Measurements from ENCODE around the gene RSU1. TPM values are rescaled to one million over a fixed set of nuclear protein-coding genes. Genes with fewer than 3 reads are reported as not detected.
"Not testable (repeated sequence)": the region's sequence is repeated elsewhere in the genome, so short reads cannot be mapped to it uniquely, and the experiment has no call there.

Gene RSU1
- total RNA-seq, 1 donor from 2014 or later, result 33.0 TPM

- FAIRE-seq (no peak), DNase-seq (ENCODE audit: low spot score in 2 of 2) (no peak)
Observed at GRCh38 chr10:16788125-16788524, 29.1 kb downstream of the RSU1 start.

GRCh38 chr10:16787361-16787791, 29.8 kb downstream of the RSU1 start:
- FAIRE-seq, result no peak

GRCh38 chr10:16780338-16780880, 36.8 kb downstream of the RSU1 start:
- FAIRE-seq, result no peak
- DNase-seq (ENCODE audit: low spot score in 2 of 2), result no peak

More at GRCh38 chr10:16787361-16787791, 29.8 kb downstream of the RSU1 start:
- no peak for DNase-seq (ENCODE audit: low spot score in 2 of 2)

GRCh38 chr10:16779384-16779915, 37.8 kb downstream of the RSU1 start:
- no peak for FAIRE-seq
- DNase-seq (ENCODE audit: low spot score in 2 of 2), result no peak

GRCh38 chr10:16777473-16778370, 39.5 kb downstream of the RSU1 start:
- no peak for FAIRE-seq
- peak; percentile 31 to 59 for DNase-seq (ENCODE audit: low spot score in 2 of 2)

GRCh38 chr10:16776896-16777295, 40.3 kb downstream of the RSU1 start:
- FAIRE-seq (no peak), DNase-seq (ENCODE audit: low spot score in 2 of 2) (no peak)

GRCh38 chr10:16773334-16773733, 43.9 kb downstream of the RSU1 start:
- no peak for DNase-seq (ENCODE audit: low spot score in 2 of 2)
- FAIRE-seq, result no peak

GRCh38 chr10:16770670-16771069, 46.6 kb downstream of the RSU1 start:
- FAIRE-seq (no peak), DNase-seq (ENCODE audit: low spot score in 2 of 2) (no peak)

GRCh38 chr10:16770141-16770540, 47.1 kb downstream of the RSU1 start:
- DNase-seq (ENCODE audit: low spot score in 2 of 2) (no peak), FAIRE-seq (no peak)

GRCh38 chr10:16769331-16769730, 47.9 kb downstream of the RSU1 start:
- DNase-seq (ENCODE audit: low spot score in 2 of 2) (no peak), FAIRE-seq (no peak)

- DNase-seq (ENCODE audit: low spot score in 2 of 2), result no peak
- no peak for FAIRE-seq
Observed at GRCh38 chr10:16768702-16769101, 48.5 kb downstream of the RSU1 start.

GRCh38 chr10:16765509-16766375, 51.5 kb downstream of the RSU1 start:
- no peak for FAIRE-seq
- no peak for DNase-seq (ENCODE audit: low spot score in 2 of 2)

GRCh38 chr10:16761300-16761699, 55.9 kb downstream of the RSU1 start:
- FAIRE-seq (no peak), DNase-seq (ENCODE audit: low spot score in 2 of 2) (no peak)

- no peak for DNase-seq (ENCODE audit: low spot score in 2 of 2)
- FAIRE-seq, result no peak
Observed at GRCh38 chr10:16756561-16757221, 60.5 kb downstream of the RSU1 start.

- DNase-seq (ENCODE audit: low spot score in 2 of 2), result no peak
- no peak for FAIRE-seq
Observed at GRCh38 chr10:16754765-16755164, 62.5 kb downstream of the RSU1 start.

- not testable (repeated sequence) for FAIRE-seq; DNase-seq (ENCODE audit: low spot score in 2 of 2)
Observed at GRCh38 chr10:16752849-16753248, 64.4 kb downstream of the RSU1 start.

GRCh38 chr10:16752099-16752498, 65.1 kb downstream of the RSU1 start:
- no peak for DNase-seq (ENCODE audit: low spot score in 2 of 2)
- no peak for FAIRE-seq

GRCh38 chr10:16751244-16751643, 66.0 kb downstream of the RSU1 start:
- DNase-seq (ENCODE audit: low spot score in 2 of 2) (no peak), FAIRE-seq (no peak)

GRCh38 chr10:16750461-16750860, 66.8 kb downstream of the RSU1 start:
- DNase-seq (ENCODE audit: low spot score in 2 of 2), result no peak
- FAIRE-seq, result no peak

GRCh38 chr10:16748749-16749148, 68.5 kb downstream of the RSU1 start:
- FAIRE-seq, result no peak
- no peak for DNase-seq (ENCODE audit: low spot score in 2 of 2)
